ENCODE data around the gene GMPPA.

GMPPA gene

GRCh38 chr2:219473511-219473910 is 25.2 kb upstream of the GMPPA start:
- Mint-ChIP-seq H3K27me3 (peaks cover 21% of the 10 kb centered on the region), H3K4me1 (peaks cover 4% of the 10 kb centered on the region), H3K27ac (no peak overlapping the region), H3K9me3 (no peaks in the 10 kb centered on the region), H3K36me3 (no peaks in the 10 kb centered on the region), H3K4me3 (no peak overlapping the region)
- CTCF ChIA-PET = interaction anchor here (1.0 to 7.6 kb wide), 3 partner anchors 22 to 68 kb away, joined by 3 to 66 read pairs (median 5); a partner anchor contains a TSS
- DNase-seq = no peak

- no peak for DNase-seq
- Mint-ChIP-seq H3K36me3 (no peaks in the 10 kb centered on the region), H3K27me3 (peaks cover 27% of the 10 kb centered on the region), H3K4me1 (peaks cover 4% of the 10 kb centered on the region), H3K4me3 (no peak overlapping the region), H3K9me3 (no peaks in the 10 kb centered on the region), H3K27ac (no peak overlapping the region)
- CTCF ChIA-PET = interaction anchor here (1.3 to 7.6 kb wide), 3 partner anchors 21 to 88 kb away, joined by 3 to 66 read pairs (median 6); a partner anchor contains a TSS
These were observed 24.2 kb upstream of the GMPPA start for GRCh38 chr2:219474285-219475060.

- Mint-ChIP-seq H3K27ac (no peak overlapping the region), H3K9me3 (no peaks in the 10 kb centered on the region), H3K4me3 (no peak overlapping the region), H3K36me3 (no peaks in the 10 kb centered on the region), H3K4me1 (peaks cover 4% of the 10 kb centered on the region), H3K27me3 (peaks cover 33% of the 10 kb centered on the region)
- no peak for DNase-seq
- CTCF ChIA-PET = interaction anchor here (1.3 to 7.6 kb wide), 6 partner anchors 20 to 87 kb away, joined by 3 to 66 read pairs (median 4); a partner anchor contains a TSS
These were observed 23.4 kb upstream of the GMPPA start for GRCh38 chr2:219475278-219475677.

GRCh38 chr2:219475697-219476651 is 22.7 kb upstream of the GMPPA start:
- no peak overlapping the region for H3K27ac Mint-ChIP-seq
- H3K4me1 Mint-ChIP-seq = peaks cover 4% of the 10 kb centered on the region
- peaks cover 40% of the 10 kb centered on the region for H3K27me3 Mint-ChIP-seq
- H3K36me3 Mint-ChIP-seq = no peaks in the 10 kb centered on the region
- no peak overlapping the region for H3K4me3 Mint-ChIP-seq
- DNase-seq = peak; percentile 77
- H3K9me3 Mint-ChIP-seq = no peaks in the 10 kb centered on the region
- CTCF ChIA-PET = interaction anchor here (0.6 to 7.6 kb wide), 18 partner anchors 10 to 629 kb away, joined by 3 to 66 read pairs (median 3); a partner anchor contains a TSS

- H3K4me1 Mint-ChIP-seq = peaks cover 4% of the 10 kb centered on the region
- CTCF ChIA-PET = interaction anchor here (0.6 to 7.6 kb wide), 15 partner anchors 9 to 621 kb away, joined by 3 to 66 read pairs (median 3); no protein-coding TSS in a partner anchor
- H3K27ac Mint-ChIP-seq = no peak overlapping the region
- H3K36me3 Mint-ChIP-seq = no peaks in the 10 kb centered on the region
- no peak overlapping the region for H3K4me3 Mint-ChIP-seq
- DNase-seq = no peak
- peaks cover 47% of the 10 kb centered on the region for H3K27me3 Mint-ChIP-seq
- no peaks in the 10 kb centered on the region for H3K9me3 Mint-ChIP-seq
These were observed 22.0 kb upstream of the GMPPA start for GRCh38 chr2:219476652-219477151.

- H3K36me3 Mint-ChIP-seq = no peaks in the 10 kb centered on the region
- no peak overlapping the region for H3K4me3 Mint-ChIP-seq
- CTCF ChIA-PET = interaction anchor here (0.7 to 7.6 kb wide), 11 partner anchors 8 to 214 kb away, joined by 3 to 66 read pairs (median 4); a partner anchor contains a TSS
- no peak for DNase-seq
- H3K4me1 Mint-ChIP-seq = peaks cover 4% of the 10 kb centered on the region
- H3K27me3 Mint-ChIP-seq = peaks cover 52% of the 10 kb centered on the region
- H3K27ac Mint-ChIP-seq = no peak overlapping the region
- no peaks in the 10 kb centered on the region for H3K9me3 Mint-ChIP-seq
These were observed 21.5 kb upstream of the GMPPA start for GRCh38 chr2:219477179-219477578.

- no peaks in the 10 kb centered on the region for H3K36me3 Mint-ChIP-seq
- peaks cover 4% of the 10 kb centered on the region for H3K4me1 Mint-ChIP-seq
- peaks cover 58% of the 10 kb centered on the region for H3K27me3 Mint-ChIP-seq
- H3K27ac Mint-ChIP-seq = no peak overlapping the region
- H3K9me3 Mint-ChIP-seq = no peaks in the 10 kb centered on the region
- no peak overlapping the region for H3K4me3 Mint-ChIP-seq
- CTCF ChIA-PET = interaction anchor here (0.9 to 7.6 kb wide), 6 partner anchors 15 to 75 kb away, joined by 3 to 66 read pairs (median 4); a partner anchor contains a TSS
- no peak for DNase-seq
These were observed 20.9 kb upstream of the GMPPA start for GRCh38 chr2:219477815-219478214.

GRCh38 chr2:219478916-219479315 is 19.8 kb upstream of the GMPPA start:
- no peaks in the 10 kb centered on the region for H3K36me3 Mint-ChIP-seq
- H3K9me3 Mint-ChIP-seq = no peaks in the 10 kb centered on the region
- CTCF ChIA-PET = interaction anchor here (1.5 to 7.6 kb wide), 2 partner anchors 17 to 50 kb away, joined by 5 to 66 read pairs; a partner anchor contains a TSS
- no peak overlapping the region for H3K4me3 Mint-ChIP-seq
- H3K27me3 Mint-ChIP-seq = peaks cover 66% of the 10 kb centered on the region
- H3K27ac Mint-ChIP-seq = no peak overlapping the region
- peaks cover 4% of the 10 kb centered on the region for H3K4me1 Mint-ChIP-seq
- no peak for DNase-seq

- no peak for DNase-seq
- no peaks in the 10 kb centered on the region for H3K9me3 Mint-ChIP-seq
- CTCF ChIA-PET = no interaction called here
- peaks cover 77% of the 10 kb centered on the region for H3K27me3 Mint-ChIP-seq
- peaks cover 5% of the 10 kb centered on the region for H3K4me1 Mint-ChIP-seq
- no peaks in the 10 kb centered on the region for H3K36me3 Mint-ChIP-seq
- H3K27ac Mint-ChIP-seq = no peak overlapping the region
- H3K4me3 Mint-ChIP-seq = no peak overlapping the region
These were observed 18.7 kb upstream of the GMPPA start for GRCh38 chr2:219480004-219480403.

- H3K4me3 Mint-ChIP-seq = no peak overlapping the region
These were observed 15.9 kb upstream of the GMPPA start for GRCh38 chr2:219482674-219483405.

GRCh38 chr2:219483451-219484342 is 15.0 kb upstream of the GMPPA start:
- H3K9me3 Mint-ChIP-seq = no peaks in the 10 kb centered on the region
- H3K27ac Mint-ChIP-seq = no peak overlapping the region
- no peak overlapping the region for H3K4me3 Mint-ChIP-seq
- no peak for DNase-seq
- H3K27me3 Mint-ChIP-seq = peaks cover 89% of the 10 kb centered on the region
- no peaks in the 10 kb centered on the region for H3K36me3 Mint-ChIP-seq
- peaks cover 2% of the 10 kb centered on the region for H3K4me1 Mint-ChIP-seq
- CTCF ChIA-PET = interaction anchor here (0.8 to 3.1 kb wide), 3 partner anchors 12 to 46 kb away, joined by 3 to 17 read pairs (median 11); a partner anchor contains a TSS

More at GRCh38 chr2:219482674-219483405, 15.9 kb upstream of the GMPPA start:
- CTCF ChIA-PET = interaction anchor here (0.8 to 3.1 kb wide), 5 partner anchors 8 to 47 kb away, joined by 3 to 17 read pairs (median 5); a partner anchor contains a TSS
- Mint-ChIP-seq H3K27ac (no peak overlapping the region), H3K27me3 (peaks cover 84% of the 10 kb centered on the region), H3K4me1 (peaks cover 2% of the 10 kb centered on the region), H3K9me3 (no peaks in the 10 kb centered on the region), H3K36me3 (no peaks in the 10 kb centered on the region)
- DNase-seq = no peak

GRCh38 chr2:219484343-219485200 is 14.1 kb upstream of the GMPPA start:
- CTCF ChIA-PET = interaction anchor here (2.9 to 3.1 kb wide), 2 partner anchors 10 to 11 kb away, joined by 13 to 17 read pairs; a partner anchor contains a TSS
- Mint-ChIP-seq H3K36me3 (no peaks in the 10 kb centered on the region), H3K4me3 (no peak overlapping the region), H3K27ac (no peak overlapping the region), H3K4me1 (peaks cover 2% of the 10 kb centered on the region), H3K9me3 (no peaks in the 10 kb centered on the region), H3K27me3 (peaks cover 87% of the 10 kb centered on the region)
- no peak for DNase-seq

Measured in activated naive CD4-positive, alpha-beta T cell treated with anti-CD3 and anti-CD28 coated beads, Interleukin-2, amount 10 ng/mL, durations not matched to agents 7 days and 5 days (primary cell).